ENCODE measurements around the gene LENEP. TPM values are rescaled to one million over a fixed set of nuclear protein-coding genes. Genes with fewer than 3 reads are reported as not detected.

The LENEP gene
- total RNA-seq, 2 experiments from 2014 or later, result not detected

DNA sequence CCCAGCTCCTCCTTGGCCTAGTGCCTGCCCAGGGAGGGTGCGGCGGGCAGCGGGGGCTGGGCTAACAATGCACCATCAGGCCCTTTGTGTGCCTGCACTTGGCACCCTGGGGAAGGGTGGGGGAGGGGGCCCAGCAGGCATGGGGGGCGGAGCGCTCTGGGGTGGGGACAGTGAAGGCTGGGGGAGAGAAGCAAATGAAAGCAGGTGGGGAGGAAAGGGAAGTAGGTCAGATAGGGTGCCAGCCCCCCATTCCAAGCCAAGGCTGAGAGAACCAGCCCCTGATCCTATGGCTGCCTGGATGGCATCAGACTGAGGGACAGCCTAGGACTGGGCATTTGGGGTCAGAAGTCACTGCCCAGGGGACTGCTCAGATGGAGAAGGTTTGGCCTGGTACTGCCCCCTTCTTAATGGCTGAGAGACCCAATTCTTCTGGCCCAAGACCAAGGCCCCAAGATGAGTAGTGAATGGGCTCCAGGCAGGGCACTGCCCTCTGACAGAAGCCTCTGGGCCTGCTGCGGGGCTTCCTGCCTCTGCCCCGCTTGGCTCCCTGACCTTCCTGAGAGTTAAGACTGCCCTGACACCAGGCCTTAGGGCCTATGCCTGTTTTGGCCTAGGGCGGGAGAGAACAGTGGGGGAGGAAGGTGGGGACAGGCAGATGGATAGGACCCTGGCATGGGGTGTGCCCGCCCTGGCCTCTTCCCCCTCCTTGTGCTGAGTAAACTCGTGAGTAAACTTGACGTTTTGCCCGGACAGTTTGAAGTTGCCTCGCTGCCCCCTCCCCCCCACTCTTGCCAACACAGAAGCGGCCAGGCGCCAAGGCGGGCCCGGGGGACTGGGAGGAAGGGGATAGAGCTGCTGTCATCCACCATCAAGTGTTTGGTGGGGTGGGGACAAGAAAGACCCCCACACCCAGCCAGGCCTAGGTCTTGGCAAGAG, 12.0 kb downstream of the LENEP start:
- peak overlapping the region; percentile 99 for H3K4me3 Mint-ChIP-seq
- peaks cover 62% of the 10 kb centered on the region for H3K4me1 Mint-ChIP-seq (ENCODE audit: low read depth)
- POLR2A ChIA-PET, result interaction anchor here (1.6 to 10.2 kb wide), 5 partner anchors 7 to 68 kb away, joined by 9 to 189 read pairs (median 28); partner anchors contain the start of genes FLAD1, PBXIP1 and PMVK
- no peaks in the 10 kb centered on the region for H3K9me3 Mint-ChIP-seq
- Histone ChIP-seq H3K4me3 (ENCODE audit: low read length) (peak overlapping the region; percentile 73), H3K36me3 (ENCODE audit: insufficient read depth, low read length) (peaks cover 3% of the 10 kb centered on the region), H3K4me1 (ENCODE audit: insufficient read depth, low read length) (peaks cover 81% of the 10 kb centered on the region), H3K9me3 (ENCODE audit: control insufficient read depth in 1 of 2, insufficient read depth in 1 of 2, low read length in 2 of 2) (no peaks in the 10 kb centered on the region), H3K27me3 (ENCODE audit: control insufficient read depth in 1 of 2, insufficient read depth in 2 of 2, low read length in 2 of 2) (no peaks in the 10 kb centered on the region), H3K27ac (ENCODE audit: low read depth in 1 of 2, low read length in 2 of 2) (peak overlapping the region; percentile 66 to 77)
- intact Hi-C loops (cut with DNase I, micrococcal nuclease), result no loop called here
- peak overlapping the region; percentile 80 for H3K27ac Mint-ChIP-seq
- DNase-seq (peak in 4 of 14 experiments; percentile 52 to 71 (median 56)), ATAC-seq (ENCODE audit: poor library complexity) (no peak)
- peaks cover 29% of the 10 kb centered on the region for H3K36me3 Mint-ChIP-seq (ENCODE audit: low read depth)
- no peak for TF ChIP-seq CTCF (IDR thresholded peaks at IDR 0.05)
- CTCF ChIA-PET, result interaction anchor here (0.9 to 13.2 kb wide), 4 partner anchors 12 to 61 kb away, joined by 3 to 159 read pairs (median 17); partner anchors contain the start of gene PYGO2
- no peaks in the 10 kb centered on the region for H3K27me3 Mint-ChIP-seq

DNA sequence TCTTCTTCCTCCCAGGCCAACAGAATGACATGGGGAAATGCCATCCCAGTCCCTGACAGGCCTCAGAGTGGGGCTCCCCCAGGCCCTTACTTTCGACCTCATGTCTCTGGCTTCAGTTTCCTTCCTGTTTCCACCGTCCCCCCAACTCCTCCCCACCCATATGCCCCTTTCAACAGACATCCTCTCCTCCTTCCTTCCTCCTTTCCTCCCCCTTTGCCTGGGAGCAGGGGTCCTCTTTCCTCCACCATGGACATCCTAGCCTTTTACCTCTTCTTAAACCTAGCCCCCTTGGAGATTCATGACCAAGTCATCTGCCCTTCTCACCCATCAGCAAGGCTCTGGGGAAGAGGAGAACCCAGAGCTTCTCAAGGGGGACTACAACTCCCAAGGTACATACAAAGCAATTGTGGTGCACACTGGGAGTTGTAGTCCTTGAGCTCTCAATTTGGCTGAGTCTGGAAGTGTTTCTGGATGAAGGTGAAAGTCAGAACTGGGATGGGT, 13.3 kb downstream of the LENEP start:
- no peaks in the 10 kb centered on the region for H3K9me3 ChIP-seq (ENCODE audit: control insufficient read depth in 1 of 2, insufficient read depth in 1 of 2, low read length in 2 of 2)
- intact Hi-C loops (cut with DNase I, micrococcal nuclease), result no loop called here
- no peaks in the 10 kb centered on the region for H3K27me3 ChIP-seq (ENCODE audit: control insufficient read depth in 1 of 2, insufficient read depth in 2 of 2, low read length in 2 of 2)
- Mint-ChIP-seq H3K27ac (peak overlapping the region; percentile 80), H3K9me3 (no peaks in the 10 kb centered on the region), H3K27me3 (no peaks in the 10 kb centered on the region), H3K4me3 (peak overlapping the region; percentile 91), H3K36me3 (ENCODE audit: low read depth) (peaks cover 30% of the 10 kb centered on the region), H3K4me1 (ENCODE audit: low read depth) (peaks cover 70% of the 10 kb centered on the region)
- DNase-seq, result peak in 4 of 14 experiments; percentile 50 to 78 (median 71)
- ChIA-PET CTCF (interaction anchor here (0.8 to 4.0 kb wide), 4 partner anchors 10 to 63 kb away, joined by 3 to 31 read pairs (median 3); partner anchors contain the start of gene PYGO2), POLR2A (interaction anchor here (1.0 to 3.1 kb wide), 7 partner anchors 10 to 69 kb away, joined by 3 to 29 read pairs (median 9); partner anchors contain the start of genes FLAD1, PBXIP1, PMVK and PYGO2)
- no peak for TF ChIP-seq CTCF (IDR thresholded peaks at IDR 0.05)
- H3K36me3 ChIP-seq (ENCODE audit: insufficient read depth, low read length), result peaks cover 11% of the 10 kb centered on the region
- H3K4me3 ChIP-seq (ENCODE audit: low read length), result peak overlapping the region; percentile 3
- H3K4me1 ChIP-seq (ENCODE audit: insufficient read depth, low read length), result peaks cover 82% of the 10 kb centered on the region
- peak; percentile 37 for ATAC-seq (ENCODE audit: poor library complexity)
- peak overlapping the region; percentile 66 to 77 for H3K27ac ChIP-seq (ENCODE audit: low read depth in 1 of 2, low read length in 2 of 2)

DNA sequence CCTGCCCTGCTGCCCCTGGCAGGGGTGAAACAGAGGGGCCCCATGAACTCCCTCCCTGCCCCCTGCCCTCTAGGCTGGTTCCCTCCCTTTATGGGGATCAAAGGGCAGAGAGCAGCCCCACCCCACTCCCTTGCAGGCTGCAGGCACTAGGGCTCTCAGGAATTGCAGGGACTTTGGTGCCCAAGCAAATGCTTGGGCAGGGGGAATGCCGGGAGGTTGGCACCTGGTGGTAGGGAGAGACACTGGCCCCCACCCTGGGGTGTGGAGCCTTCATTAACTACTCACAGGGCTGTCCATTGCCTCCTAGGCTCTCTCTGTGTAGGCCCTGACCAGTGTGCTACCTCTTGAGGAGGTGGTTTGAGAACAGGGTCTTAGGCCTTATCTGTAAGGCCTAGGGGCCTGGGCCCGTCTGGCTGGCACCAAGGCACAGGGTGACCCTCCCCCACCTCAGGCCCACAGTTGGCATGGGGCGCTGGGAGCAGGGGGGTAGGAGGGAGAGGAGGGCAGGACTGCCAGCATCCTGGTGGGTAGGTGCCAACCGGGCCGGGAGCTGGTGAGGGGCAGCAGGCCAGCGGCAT, 14.0 kb downstream of the LENEP start:
- DNase-seq, result no peak
- Histone ChIP-seq H3K4me1 (ENCODE audit: insufficient read depth, low read length) (peaks cover 86% of the 10 kb centered on the region), H3K9me3 (ENCODE audit: control insufficient read depth in 1 of 2, insufficient read depth in 1 of 2, low read length in 2 of 2) (no peaks in the 10 kb centered on the region), H3K4me3 (ENCODE audit: low read length) (peak overlapping the region; percentile 89), H3K27ac (ENCODE audit: low read depth in 1 of 2, low read length in 2 of 2) (peak overlapping the region; percentile 87 to 88), H3K27me3 (ENCODE audit: control insufficient read depth in 1 of 2, insufficient read depth in 2 of 2, low read length in 2 of 2) (no peaks in the 10 kb centered on the region), H3K36me3 (ENCODE audit: insufficient read depth, low read length) (peaks cover 15% of the 10 kb centered on the region)
- CTCF ChIA-PET, result interaction anchor here (1.3 to 4.0 kb wide), 4 partner anchors 9 to 46 kb away, joined by 3 to 31 read pairs (median 8); partner anchors contain the start of gene PYGO2
- Mint-ChIP-seq H3K36me3 (ENCODE audit: low read depth) (peaks cover 25% of the 10 kb centered on the region), H3K9me3 (no peaks in the 10 kb centered on the region), H3K4me1 (ENCODE audit: low read depth) (peaks cover 76% of the 10 kb centered on the region), H3K4me3 (peak overlapping the region; percentile 91), H3K27ac (peak overlapping the region; percentile 80), H3K27me3 (no peaks in the 10 kb centered on the region)
- intact Hi-C loops (cut with DNase I, micrococcal nuclease), result no loop called here
- no peak for TF ChIP-seq CTCF (IDR thresholded peaks at IDR 0.05)
- ATAC-seq (ENCODE audit: poor library complexity), result peak; percentile 1
- POLR2A ChIA-PET, result interaction anchor here (1.0 to 10.7 kb wide), 11 partner anchors 7 to 70 kb away, joined by 3 to 189 read pairs (median 7); partner anchors contain the start of genes ADAM15, CKS1B, FLAD1 and PBXIP1

All from CD4-positive, alpha-beta T cell (primary cell).